HCT116 (cell line): ENCODE results near the gene PDE4D. TPM values are rescaled to one million over a fixed set of nuclear protein-coding genes. Genes with fewer than 3 reads are reported as not detected.

Source experiments
- ATAC-seq: fragments of 200-7000 bp; cut with Tn5 transposase; 2 replicates; pipeline ENCODE4 v1.9.1; 2020; ENCODE audit warnings: mild to moderate bottlenecking, moderate library complexity
- BruUV-seq: library from RNA; stranded (reverse); fragments of 400-500 nt; replicated peaks from 2 replicates; lab custom pipeline; 2021; lab: Mats Ljungman, UMichigan
- CTCF ChIA-PET: fragments of 300-600 bp; sonication (Branson Sonifier 250); formaldehyde crosslinking; loops from one replicate; lab custom pipeline; 2021; ENCODE audit warnings: antibody characterized with exemption; lab: Charles Lee
- POLR2A ChIA-PET: fragments of 300-600, 350-600 bp; sonication (Branson Sonifier 250); formaldehyde crosslinking; loops from one replicate; lab custom pipeline; 2021; ENCODE audit warnings: antibody characterized with exemption; lab: Charles Lee
- RAD21 ChIA-PET, 2 experiments: fragments of 300-600 bp; sonication (Branson Sonifier 250); formaldehyde crosslinking; loops; one replicate each; lab custom pipeline; 2023; ENCODE audit warnings: low total read pairs in 2 of 2; ENCODE audit not compliant: uncharacterized antibody in 2 of 2, unreplicated experiment in 2 of 2, low non-redundant PET in 1 of 2; lab: Charles Lee
- DNase-seq: peaks from one replicate; pipeline ENCODE4 v3.0.0-alpha.2; 2010; ENCODE audit warnings: low read depth, low spot score
- H2AFZ ChIP-seq: fragments of 200-600 bp; shearing (Covaris generic), sonication (generic); 2 replicates; pipeline ENCODE4 v1.6.1; 2017; ENCODE audit warnings: low read depth, mixed run types, mixed read lengths, antibody characterized with exemption, low read length; ENCODE audit not compliant: poor library complexity, severe bottlenecking
- H3K27ac ChIP-seq: 2 replicates; pipeline ENCODE4 v1.5.1; 2012; ENCODE audit warnings: low read depth, low read length
- H3K27me3 ChIP-seq: fragments of 200-600 bp; sonication (generic); 2 replicates; pipeline ENCODE4 v1.6.1; 2016; ENCODE audit warnings: mixed run types, low read length, mixed read lengths; ENCODE audit not compliant: insufficient read depth
- H3K36me3 ChIP-seq, 2 experiments: fragments of 200-500 bp in 1 of 2; fragments of 200-600 bp in 1 of 2; sonication (Bioruptor generic) in 1 of 2; sonication (generic) in 1 of 2; 2 replicates each; pipeline versions ENCODE4 v1.5.1 to v1.6.1; 2014 to 2016; ENCODE audit warnings: low read length in 2 of 2, inconsistent platforms in 1 of 2, mixed read lengths in 1 of 2, mixed run types in 1 of 2; ENCODE audit not compliant: insufficient read depth in 2 of 2, control insufficient read depth in 1 of 2
- H3K4me1 ChIP-seq, 2 experiments: fragments of 200-600 bp in 1 of 2; sonication (generic) in 1 of 2; 2 replicates each; pipeline versions ENCODE4 v1.5.1 to v1.6.1; 2012 to 2017; ENCODE audit warnings: low read length in 2 of 2, inconsistent platforms in 1 of 2, mild to moderate bottlenecking in 1 of 2, mixed read lengths in 1 of 2, mixed run types in 1 of 2, moderate library complexity in 1 of 2; ENCODE audit not compliant: insufficient read depth in 2 of 2, control insufficient read depth in 1 of 2
- H3K4me2 ChIP-seq: fragments of 200-600 bp; sonication (generic); 2 replicates; pipeline ENCODE4 v1.6.1; 2017; ENCODE audit warnings: mixed run types, low read length, mixed read lengths
- H3K4me3 ChIP-seq, 2 experiments: fragments of 200-600 bp in 1 of 2; sonication (generic) in 1 of 2; replicated peaks in 1 of 2; 2 replicates each; pipeline ENCODE4 v1.5.1; 2011 to 2016; ENCODE audit warnings: low read length in 2 of 2, control low read depth in 1 of 2, low read depth in 1 of 2, mild to moderate bottlenecking in 1 of 2, mixed read lengths in 1 of 2, mixed run types in 1 of 2
- H3K79me2 ChIP-seq: fragments of 200-600 bp; sonication (generic); 2 replicates; pipeline ENCODE4 v1.6.1; 2017; ENCODE audit warnings: mild to moderate bottlenecking, mixed run types, low read length, moderate library complexity, mixed read lengths; ENCODE audit not compliant: insufficient read depth
- H3K9ac ChIP-seq: fragments of 200-600 bp; sonication (generic); 2 replicates; pipeline ENCODE4 v1.6.1; 2016; ENCODE audit warnings: low read length, mixed read lengths
- H3K9me2 ChIP-seq: fragments of 200-600 bp; sonication (generic), shearing (Covaris generic); 2 replicates; pipeline ENCODE4 v1.6.1; 2017; ENCODE audit warnings: mixed run types, mild to moderate bottlenecking, moderate library complexity; ENCODE audit not compliant: insufficient read depth
- H3K9me3 ChIP-seq, 2 experiments: fragments of 200-500 bp in 1 of 2; fragments of 200-600 bp in 1 of 2; sonication (Bioruptor generic) in 1 of 2; sonication (generic) in 1 of 2; 2 replicates each; pipeline ENCODE4 v1.6.1; 2014 to 2017; ENCODE audit warnings: low read length in 2 of 2, mixed read lengths in 2 of 2, inconsistent platforms in 1 of 2, low read depth in 1 of 2, mild to moderate bottlenecking in 1 of 2, mixed run types in 1 of 2, moderate library complexity in 1 of 2; ENCODE audit not compliant: control insufficient read depth in 1 of 2, insufficient read depth in 1 of 2
- H4K20me1 ChIP-seq: fragments of 200-600 bp; sonication (generic), shearing (Covaris generic); 2 replicates; pipeline ENCODE4 v1.6.1; 2017; ENCODE audit warnings: mixed run types, mild to moderate bottlenecking, moderate library complexity; ENCODE audit not compliant: insufficient read depth
- ATF3 ChIP-seq: IDR thresholded peaks from 2 replicates; pipeline ENCODE4 v1.6.1; 2012
- CEBPB ChIP-seq: IDR thresholded peaks from 2 replicates; pipeline ENCODE4 v1.6.1; 2012; ENCODE audit warnings: low read depth
- CTCF ChIP-seq, 3 experiments: fragments of 200-600 bp in 1 of 3; sonication (generic) in 1 of 3; IDR thresholded peaks in 2 of 3; conservative IDR thresholded peaks in 1 of 3; 2 replicates each; pipeline ENCODE4 v1.5.1; 2012 to 2017; ENCODE audit warnings: low read depth in 2 of 3, low read length in 2 of 3, antibody characterized with exemption in 1 of 3, borderline replicate concordance in 1 of 3, control low read depth in 1 of 3, mild to moderate bottlenecking in 1 of 3, mixed read lengths in 1 of 3, mixed run types in 1 of 3, moderate library complexity in 1 of 3; ENCODE audit not compliant: insufficient read depth in 1 of 3
- EGR1 ChIP-seq: IDR thresholded peaks from 2 replicates; pipeline ENCODE4 v1.6.1; 2012; ENCODE audit warnings: low read depth
- EZH2 ChIP-seq: fragments of 200-600 bp; sonication (generic); IDR thresholded peaks from 2 replicates; pipeline ENCODE4 v1.6.1; 2017; ENCODE audit warnings: antibody characterized with exemption, mixed run types
- EZH2phosphoT487 ChIP-seq: fragments of 200-600 bp; IDR thresholded peaks from 2 replicates; pipeline ENCODE4 v1.6.1; 2018; ENCODE audit warnings: antibody characterized with exemption, borderline replicate concordance
- FOSL1 ChIP-seq: IDR thresholded peaks from 2 replicates; pipeline ENCODE4 v1.6.1; 2012; ENCODE audit warnings: low read depth
- JUND ChIP-seq: IDR thresholded peaks from 2 replicates; pipeline ENCODE4 v1.6.1; 2012
- MAX ChIP-seq: IDR thresholded peaks from 2 replicates; pipeline ENCODE4 v1.6.1; 2012
- POLR2A ChIP-seq: IDR thresholded peaks from 2 replicates; pipeline ENCODE4 v1.7.0; 2011; ENCODE audit warnings: borderline replicate concordance; ENCODE audit not compliant: insufficient read depth, insufficient read length; ENCODE audit errors: extremely low read depth
- POLR2AphosphoS5 ChIP-seq: IDR thresholded peaks from 2 replicates; pipeline ENCODE4 v1.6.1; 2011; ENCODE audit warnings: mild to moderate bottlenecking, low read depth, low read length, moderate library complexity
- RAD21 ChIP-seq: IDR thresholded peaks from 2 replicates; pipeline ENCODE4 v1.6.1; 2012; ENCODE audit warnings: low read depth, mild to moderate bottlenecking
- REST ChIP-seq: IDR thresholded peaks from 2 replicates; pipeline ENCODE4 v1.6.1; 2012; ENCODE audit warnings: low read depth
- SIN3A ChIP-seq: IDR thresholded peaks from 2 replicates; pipeline ENCODE4 v1.6.1; 2012; ENCODE audit warnings: low read depth
- SP1 ChIP-seq: IDR thresholded peaks from 2 replicates; pipeline ENCODE4 v1.6.1; 2012; ENCODE audit warnings: low read depth
- SRF ChIP-seq: IDR thresholded peaks from 2 replicates; pipeline ENCODE4 v1.6.1; 2012; ENCODE audit warnings: low read depth
- TCF7L2 ChIP-seq: IDR thresholded peaks from 2 replicates; pipeline ENCODE4 v1.7.0; 2011; ENCODE audit warnings: borderline replicate concordance, inconsistent platforms; ENCODE audit not compliant: insufficient read depth, insufficient read length; ENCODE audit errors: extremely low read depth
- ZBTB33 ChIP-seq: IDR thresholded peaks from 2 replicates; pipeline ENCODE4 v1.6.1; 2011; ENCODE audit warnings: mild to moderate bottlenecking, low read length, moderate library complexity; ENCODE audit not compliant: insufficient replicate concordance; ENCODE audit errors: extremely low read depth
- ZFX ChIP-seq: fragments of 450-650 bp; IDR thresholded peaks from 2 replicates; pipeline ENCODE4 v1.6.1; 2017
- intact Hi-C: fragments of 100-400 bp; cut with micrococcal nuclease; formaldehyde crosslinking; loops from 2 replicates; pipeline ENCODE4 v1.10.0; 2022
- total RNA-seq: library from RNA; stranded (reverse); gene quantifications from one replicate; pipeline ENCODE4 v1.2.1, GENCODE V29; 2021; ENCODE audit not compliant: unreplicated experiment

The PDE4D gene
- total RNA-seq, 1 experiment from 2014 or later, result 1.1 TPM

GRCh38 chr5:59354811-59355210 lies 538.7 kb downstream of the PDE4D start:
- no peak for ATAC-seq
- TF ChIP-seq TCF7L2 (no peak), ZBTB33 (no peak), POLR2A (no peak), EZH2 (no peak), CTCF (IDR thresholded peaks at IDR 0.05 in 2 of 3, conservative IDR thresholded peaks at IDR 0.05 in 1 of 3; ENCODE audit: borderline replicate concordance in 1 of 3, insufficient read depth in 1 of 3, low read depth in 2 of 3, low read length in 2 of 3) (no peak), SP1 (no peak), JUND (no peak), EZH2phosphoT487 (no peak), RAD21 (no peak), REST (no peak), CEBPB (no peak), SRF (no peak), POLR2AphosphoS5 (no peak), ATF3 (no peak), ZFX (no peak), FOSL1 (no peak), EGR1 (no peak), SIN3A (no peak), MAX (no peak)
- Histone ChIP-seq H3K4me2 (no peak overlapping the region), H3K4me1 (no peaks in the 10 kb centered on the region), H2AFZ (no peak overlapping the region), H3K4me3 (no peak overlapping the region), H3K79me2 (no peaks in the 10 kb centered on the region), H3K36me3 (no peaks in the 10 kb centered on the region), H3K9me3 (no peaks in the 10 kb centered on the region), H3K27me3 (peaks cover 27% of the 10 kb centered on the region), H3K27ac (no peak overlapping the region), H4K20me1 (no peaks in the 10 kb centered on the region), H3K9ac (no peak overlapping the region), H3K9me2 (no peaks in the 10 kb centered on the region)
- DNase-seq, result no peak
- CTCF ChIA-PET, result interaction anchor here (1.3 to 2.7 kb wide), 2 partner anchors 13 to 166 kb away, joined by 3 to 11 read pairs; no protein-coding TSS in a partner anchor
- RAD21 ChIA-PET, result no interaction called here
- intact Hi-C loops, result no loop called here
- no TSS peak for BruUV-seq
- POLR2A ChIA-PET, result no interaction called here
